Measurements from ENCODE around the gene FILIP1.

DNA sequence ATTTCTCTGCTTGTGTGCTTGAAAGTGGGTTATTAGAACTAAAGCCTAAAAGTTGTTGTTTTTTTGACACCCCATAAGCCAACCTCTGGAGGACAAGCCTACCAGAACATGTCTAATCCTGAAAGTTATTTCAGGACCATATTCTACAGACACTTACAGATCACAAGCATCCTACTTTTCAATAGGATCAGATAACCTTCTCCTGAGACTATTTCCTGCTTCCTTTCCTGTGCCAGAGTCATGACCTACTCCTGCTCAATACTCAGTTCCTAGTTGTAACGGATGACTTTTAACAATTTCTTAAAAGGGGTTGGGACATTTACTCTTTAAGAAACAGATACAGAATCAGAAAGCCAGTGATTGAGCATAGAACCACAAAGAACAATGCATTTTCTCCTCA lies 5.3 kb upstream of the FILIP1 start:
- no peak for TF ChIP-seq CTCF (IDR thresholded peaks at IDR 0.05)
- no peak for TF ChIP-seq POLR2A (IDR thresholded peaks at IDR 0.05)

Data from stomach (tissue), 4 donors.